H1 (cell line): ENCODE results near the gene IRGC. TPM values are rescaled to one million over a fixed set of nuclear protein-coding genes. Genes with fewer than 3 reads are reported as not detected.

Experiments
- CTCF ChIA-PET: fragments of 300-600 bp; sonication (Branson Sonifier 250); formaldehyde crosslinking; loops from one replicate; lab custom pipeline; 2021; ENCODE audit not compliant: partially characterized antibody; lab: Charles Lee
- POLR2A ChIA-PET: fragments of 300-600 bp; sonication (Branson Sonifier 250); formaldehyde crosslinking; loops from one replicate; lab custom pipeline; 2021; ENCODE audit warnings: inconsistent platforms; ENCODE audit not compliant: partially characterized antibody; lab: Charles Lee
- DNase-seq, 2 experiments: peaks; one replicate each; pipeline versions ENCODE4 v3.0.0 to v3.0.0-alpha.2; 2010 to 2022; ENCODE audit warnings: low spot score in 2 of 2, low read depth in 1 of 2, mixed read lengths in 1 of 2
- FAIRE-seq: peaks from 2 replicates; lab custom pipeline; 2011; peaks lifted over from hg19 to GRCh38; lab: Jason Lieb, UNC
- H2AFZ ChIP-seq: 2 replicates; pipeline ENCODE4 v1.8.1; 2012; ENCODE audit warnings: low read length, inconsistent platforms
- H2AK5ac ChIP-seq: 2 replicates; pipeline ENCODE4 v1.6.1; 2013; ENCODE audit warnings: low read depth, low read length
- H2BK120ac ChIP-seq: replicated peaks from 2 replicates; pipeline ENCODE3; 2013; ENCODE audit warnings: low read depth, low read length, inconsistent platforms
- H2BK12ac ChIP-seq: 2 replicates; pipeline ENCODE4 v1.6.1; 2013; ENCODE audit warnings: low read depth, low read length
- H2BK15ac ChIP-seq: 2 replicates; pipeline ENCODE4 v1.6.1; 2013; ENCODE audit warnings: low read length
- H2BK20ac ChIP-seq: 2 replicates; pipeline ENCODE4 v1.6.1; 2013; ENCODE audit warnings: low read length
- H2BK5ac ChIP-seq: 2 replicates; pipeline ENCODE4 v1.6.1; 2013; ENCODE audit warnings: low read depth, low read length
- H3K14ac ChIP-seq: 2 replicates; pipeline ENCODE4 v1.6.1; 2013; ENCODE audit warnings: inconsistent platforms; ENCODE audit not compliant: insufficient read length
- H3K18ac ChIP-seq: 2 replicates; pipeline ENCODE4 v1.6.1; 2013; ENCODE audit warnings: low read length; ENCODE audit errors: extremely low read depth
- H3K23ac ChIP-seq: 2 replicates; pipeline ENCODE4 v1.6.1; 2013; ENCODE audit warnings: inconsistent platforms; ENCODE audit not compliant: insufficient read length
- H3K23me2 ChIP-seq: 2 replicates; pipeline ENCODE4 v1.6.1; 2013; ENCODE audit warnings: low read depth, low read length
- H3K27ac ChIP-seq: 2 replicates; pipeline ENCODE4 v1.6.1; 2011; ENCODE audit warnings: low read depth, low read length, inconsistent platforms
- H3K27me3 ChIP-seq, 4 experiments: replicated peaks in 1 of 4; 1 replicate in 1 of 4; 2 replicates in 3 of 4; pipeline versions ENCODE4 v1.6.1 to v1.8.1; 2011 to 2013; ENCODE audit warnings: low read length in 3 of 4, mild to moderate bottlenecking in 3 of 4, inconsistent platforms in 2 of 4, mixed read lengths in 2 of 4, moderate library complexity in 1 of 4; ENCODE audit not compliant: control insufficient read depth in 3 of 4, insufficient read depth in 3 of 4; ENCODE audit errors: extremely low read depth in 1 of 4
- H3K36me3 ChIP-seq, 4 experiments: 2 replicates each; pipeline versions ENCODE4 v1.6.1 to v1.8.1; 2011 to 2013; ENCODE audit warnings: mild to moderate bottlenecking in 4 of 4, low read length in 3 of 4, moderate library complexity in 2 of 4, control low read depth in 1 of 4, inconsistent platforms in 1 of 4; ENCODE audit not compliant: insufficient read depth in 4 of 4, control insufficient read depth in 2 of 4
- H3K4ac ChIP-seq: replicated peaks from 2 replicates; pipeline ENCODE3; 2013; ENCODE audit warnings: low read length, low read depth, mixed read lengths, inconsistent platforms; ENCODE audit not compliant: insufficient read length
- H3K4me1 ChIP-seq, 4 experiments: replicated peaks in 1 of 4; 1 replicate in 1 of 4; 2 replicates in 3 of 4; pipeline versions ENCODE4 v1.6.1 to v1.8.1; 2011 to 2013; ENCODE audit warnings: low read length in 3 of 4, inconsistent platforms in 2 of 4, mixed read lengths in 1 of 4; ENCODE audit not compliant: insufficient read depth in 4 of 4, control insufficient read depth in 3 of 4
- H3K4me2 ChIP-seq, 2 experiments: 2 replicates each; pipeline versions ENCODE4 v1.6.1 to v1.8.1; 2011 to 2013; ENCODE audit warnings: low read depth in 2 of 2, low read length in 2 of 2, control low read depth in 1 of 2, inconsistent platforms in 1 of 2, mild to moderate bottlenecking in 1 of 2; ENCODE audit not compliant: insufficient read depth in 1 of 2
- H3K4me3 ChIP-seq, 4 experiments: fragments of 200-600, 300-600 bp in 1 of 4; sonication (generic), shearing (Covaris generic), sonication (Bioruptor Twin) in 1 of 4; 2 replicates each; pipeline versions ENCODE4 v1.5.1 to v1.8.1; 2011 to 2016; ENCODE audit warnings: low read length in 4 of 4, low read depth in 3 of 4, control low read depth in 2 of 4, inconsistent platforms in 2 of 4, mild to moderate bottlenecking in 2 of 4, mixed read lengths in 1 of 4, moderate library complexity in 1 of 4; ENCODE audit not compliant: insufficient read depth in 2 of 4; ENCODE audit errors: extremely low read depth in 1 of 4
- H3K56ac ChIP-seq: replicated peaks from 2 replicates; pipeline ENCODE3; 2013; ENCODE audit warnings: low read depth, mild to moderate bottlenecking, mixed read lengths, low read length, inconsistent platforms; ENCODE audit not compliant: insufficient read length
- H3K79me1 ChIP-seq: 2 replicates; pipeline ENCODE4 v1.6.1; 2013; ENCODE audit warnings: low read depth, low read length, control low read depth
- H3K79me2 ChIP-seq, 2 experiments: 2 replicates each; pipeline versions ENCODE4 v1.6.1 to v1.8.1; 2012 to 2013; ENCODE audit warnings: low read length in 2 of 2, mild to moderate bottlenecking in 2 of 2, inconsistent platforms in 1 of 2; ENCODE audit not compliant: insufficient read depth in 2 of 2, control insufficient read depth in 1 of 2
- H3K9ac ChIP-seq, 4 experiments: replicated peaks in 1 of 4; 1 replicate in 1 of 4; 2 replicates in 3 of 4; pipeline versions ENCODE4 v1.6.1 to v1.8.1; 2011 to 2013; ENCODE audit warnings: low read depth in 3 of 4, low read length in 3 of 4, control low read depth in 2 of 4, mild to moderate bottlenecking in 2 of 4, moderate library complexity in 2 of 4, inconsistent platforms in 1 of 4; ENCODE audit errors: extremely low read depth in 1 of 4
- H3K9me3 ChIP-seq, 2 experiments: 2 replicates each; pipeline versions ENCODE4 v1.6.1 to v1.8.1; 2012 to 2013; ENCODE audit warnings: mild to moderate bottlenecking in 2 of 2, moderate library complexity in 2 of 2, control low read depth in 1 of 2, inconsistent platforms in 1 of 2, low read depth in 1 of 2, low read length in 1 of 2, mixed read lengths in 1 of 2; ENCODE audit not compliant: insufficient read depth in 2 of 2
- H4K20me1 ChIP-seq, 2 experiments: replicated peaks in 1 of 2; 2 replicates each; pipeline versions ENCODE3 to v1.8.1; 2011 to 2013; ENCODE audit warnings: inconsistent platforms in 2 of 2, low read length in 2 of 2, mild to moderate bottlenecking in 1 of 2; ENCODE audit not compliant: insufficient read depth in 2 of 2, control insufficient read depth in 1 of 2
- H4K5ac ChIP-seq: 2 replicates; pipeline ENCODE4 v1.6.1; 2013; ENCODE audit warnings: low read length, low read depth, mixed read lengths, inconsistent platforms; ENCODE audit not compliant: insufficient read length
- H4K8ac ChIP-seq: 2 replicates; pipeline ENCODE4 v1.8.0; 2013; ENCODE audit warnings: mild to moderate bottlenecking, moderate library complexity, low read length, inconsistent platforms; ENCODE audit not compliant: insufficient read depth; ENCODE audit errors: extremely low read depth
- H4K91ac ChIP-seq: replicated peaks from 2 replicates; pipeline ENCODE3; 2013; ENCODE audit warnings: low read length, mixed read lengths, inconsistent platforms; ENCODE audit not compliant: insufficient read length
- BCL11A ChIP-seq, 2 experiments: IDR thresholded peaks; one replicate each; pipeline ENCODE4 v1.6.1; 2011; ENCODE audit warnings: low read depth in 2 of 2, low read length in 2 of 2, mild to moderate bottlenecking in 2 of 2
- SP1 ChIP-seq: IDR thresholded peaks from 2 replicates; pipeline ENCODE4 v1.6.1; 2011; ENCODE audit warnings: low read depth, low read length
- WGBS, 2 experiments: shearing (Covaris generic) in 1 of 2; methylation state at CpG; one replicate each; pipeline versions ENCODE4 v1.1.6 to v1.1.7; 2013 to 2015; ENCODE audit warnings: low lambda C conversion rate in 2 of 2, mixed read lengths in 2 of 2, inconsistent platforms in 1 of 2, low coverage in 1 of 2, missing lambda C conversion rate in 1 of 2; ENCODE audit not compliant: insufficient replicate concordance in 2 of 2, insufficient coverage in 1 of 2, insufficient read length in 1 of 2; ENCODE audit errors: extremely low coverage in 1 of 2, missing lambda C conversion rate in 1 of 2; 5-methylcytosine and 5-hydroxymethylcytosine counted together
- polyA plus RNA-seq, 7 experiments: library from polyadenylated mRNA; depleted of rRNA in 3 of 7; stranded (reverse) in 5 of 7; unstranded in 2 of 7; fragments of >200 nt in 5 of 7; fragments of 200-250 nt in 2 of 7; gene quantifications; 1 replicate in 5 of 7; 2 replicates in 1 of 7; 4 replicates in 1 of 7; pipeline versions ENCODE4 v1.2.1 to v1.2.3, GENCODE V29; 2011 to 2013; ENCODE audit warnings: missing spikeins in 2 of 7, mixed read lengths in 2 of 7
- total RNA-seq: library from RNA; stranded (reverse); fragmentation: NEBNext Ultra II Directional; extraction: Animal tissue kit (Norgen Biotek cat#: 25700); gene quantifications from 2 replicates; pipeline ENCODE4 v1.2.1, GENCODE V29; 2021
- TF ChIP-seq, protein P1 (sequence below): IDR thresholded peaks from 2 replicates; pipeline ENCODE4 v1.6.1; 2011; ENCODE audit warnings: low read depth, mild to moderate bottlenecking, low read length; ENCODE audit not compliant: insufficient read depth

The IRGC gene
- total and polyA plus RNA-seq, 2 of the 8 experiments (the other 6 are each of a cell fraction or from before 2014, with no cell fraction given): not detected

DNA sequence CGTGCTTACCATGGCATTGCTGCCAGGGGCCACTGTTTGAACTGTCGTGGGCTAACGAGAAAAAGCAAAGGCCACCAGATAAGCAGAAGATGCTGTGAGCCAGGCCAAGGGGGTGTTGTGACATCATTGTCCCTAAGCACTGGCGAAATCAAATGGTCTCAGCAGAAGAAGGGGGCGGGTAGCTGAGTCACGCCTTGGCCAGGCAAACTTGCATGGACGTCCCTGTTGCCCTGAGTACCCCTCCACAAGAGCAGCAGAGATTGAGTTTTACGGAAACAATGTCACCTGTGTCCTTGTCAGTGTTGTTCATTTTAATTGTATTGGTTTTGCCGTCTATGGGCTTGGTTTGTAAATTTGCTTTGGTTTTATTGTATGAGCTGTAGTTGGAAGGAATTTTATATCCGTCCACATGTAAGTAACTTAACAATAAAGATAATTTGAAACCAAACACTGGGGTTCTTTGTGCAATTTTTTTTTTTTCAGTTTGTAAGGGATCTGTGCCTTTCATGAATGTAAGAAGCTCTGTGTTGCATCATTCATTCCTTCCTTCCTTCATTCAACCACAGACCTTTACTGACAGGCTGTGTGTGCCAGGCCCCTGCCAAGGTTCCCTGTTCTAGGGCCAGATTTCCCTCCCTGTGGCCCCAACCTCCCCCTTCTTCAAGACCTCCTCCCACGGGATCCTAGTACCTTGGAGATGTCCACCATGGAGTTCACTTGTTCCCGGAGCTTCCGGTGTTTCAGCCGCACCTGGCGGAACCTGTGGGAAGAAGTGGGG, 52.6 kb downstream of the IRGC start:
- H4K20me1 ChIP-seq: peaks cover 0 to 2% of the 10 kb centered on the region in 2 experiments
- H3K9me3 ChIP-seq: no peaks in the 10 kb centered on the region
- CTCF ChIA-PET: interaction anchor here (0.6 to 37.0 kb wide), 8 partner anchors 11 to 114 kb away, joined by 3 to 703 read pairs (median 4); partner anchors contain the start of genes KCNN4 and SMG9
- H2BK20ac ChIP-seq: no peak overlapping the region
- no peak overlapping the region for H3K4me3 ChIP-seq
- POLR2A ChIA-PET: interaction anchor here (0.8 to 1.0 kb wide), 2 partner anchors 13 to 19 kb away, joined by 3 to 4 read pairs; no protein-coding TSS in a partner anchor
- TF ChIP-seq, protein P1, sequence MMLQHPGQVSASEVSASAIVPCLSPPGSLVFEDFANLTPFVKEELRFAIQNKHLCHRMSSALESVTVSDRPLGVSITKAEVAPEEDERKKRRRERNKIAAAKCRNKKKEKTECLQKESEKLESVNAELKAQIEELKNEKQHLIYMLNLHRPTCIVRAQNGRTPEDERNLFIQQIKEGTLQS: no peak
- TF ChIP-seq SP1 (no peak), BCL11A (IDR thresholded peaks at IDR 0.05; ENCODE audit: low read depth in 2 of 2, low read length in 2 of 2) (no peak)
- H2AFZ ChIP-seq: no peak overlapping the region
- H3K23me2 ChIP-seq: no peaks in the 10 kb centered on the region
- H2AK5ac ChIP-seq: no peak overlapping the region
- peaks cover 2 to 7% (median 4%) of the 10 kb centered on the region in 4 experiments; a peak in 4 of 7 replicates for H3K4me1 ChIP-seq
- H3K56ac ChIP-seq: no peak overlapping the region
- H4K8ac ChIP-seq: no peak overlapping the region
- H3K36me3 ChIP-seq: no peaks in the 10 kb centered on the region
- no peak overlapping the region for H2BK5ac ChIP-seq
- H3K79me1 ChIP-seq: no peaks in the 10 kb centered on the region
- H2BK12ac ChIP-seq: no peak overlapping the region
- H4K5ac ChIP-seq: no peak overlapping the region
- H3K9ac ChIP-seq: no peak overlapping the region
- H3K14ac ChIP-seq: no peak overlapping the region
- H3K4me2 ChIP-seq: no peak overlapping the region
- H3K27me3 ChIP-seq: peaks cover 10 to 24% (median 16%) of the 10 kb centered on the region in 4 experiments
- no peak overlapping the region for H2BK120ac ChIP-seq
- H3K18ac ChIP-seq: no peak overlapping the region
- no peaks in the 10 kb centered on the region for H3K79me2 ChIP-seq
- H3K27ac ChIP-seq: no peak overlapping the region
- 87% methylated on average over 14 of the region's 15 CpGs; no CpG with 5 or more reads in 1 of the 2 experiments for WGBS, 2 experiments
- no peak overlapping the region for H4K91ac ChIP-seq
- H2BK15ac ChIP-seq: no peak overlapping the region
- H3K4ac ChIP-seq: no peak overlapping the region
- no peak overlapping the region for H3K23ac ChIP-seq
- FAIRE-seq (no peak), DNase-seq (no peak)
